Right atrium auricular region (tissue), 2 donors: ENCODE measurements around the gene FANK1. TPM values are rescaled to one million over a fixed set of nuclear protein-coding genes. Genes with fewer than 3 reads are reported as not detected.
"Not testable (repeated sequence)": the region's sequence is repeated elsewhere in the genome, so short reads cannot be mapped to it uniquely, and the experiment has no call there.

Experiments
- DNase-seq: peaks from one replicate; pipeline ENCODE4 v3.0.0-alpha.2; 2019; ENCODE audit warnings: low spot score
- H3K27ac ChIP-seq, 2 donors: fragments of 200-600 bp; sonication (generic); 1 replicate in 1 of 2; 2 replicates in 1 of 2; pipeline ENCODE4 v1.5.1; 2016 to 2019
- H3K27me3 ChIP-seq, 2 donors: fragments of 200-600 bp; sonication (generic); one replicate each; pipeline versions ENCODE4 v1.5.1 to v1.6.0; 2017 to 2019
- H3K36me3 ChIP-seq: fragments of 200-600 bp; sonication (generic); one replicate; pipeline ENCODE4 v1.5.1; 2016
- H3K4me1 ChIP-seq, 2 donors: fragments of 200-600 bp; sonication (generic); one replicate each; pipeline versions ENCODE4 v1.5.1 to v1.6.0; 2017 to 2019
- H3K4me3 ChIP-seq, 2 donors: fragments of 200-600 bp; sonication (generic); 1 replicate in 1 of 2; 2 replicates in 1 of 2; pipeline ENCODE4 v1.5.1; 2017 to 2019; ENCODE audit warnings: mild to moderate bottlenecking in 1 of 2, moderate library complexity in 1 of 2
- H3K9me3 ChIP-seq, 2 donors: fragments of 200-600 bp; sonication (generic); one replicate each; pipeline ENCODE4 v1.5.1; 2019
- CTCF ChIP-seq, 2 donors: fragments of 200-600 bp; sonication (generic); IDR thresholded peaks; one replicate each; pipeline ENCODE4 v1.5.1; 2019; ENCODE audit warnings: antibody characterized with exemption in 2 of 2
- total RNA-seq, 2 donors: library from RNA; depleted of rRNA; stranded (reverse); fragments of >200 nt; gene quantifications; one replicate each; pipeline ENCODE4 v1.1.0, GENCODE V29; 2016

Gene FANK1
- total RNA-seq, 2 donors from 2014 or later: 0.44 to 0.67 TPM

- H3K36me3 ChIP-seq: no peaks in the 10 kb centered on the region
- H3K27me3 ChIP-seq: no peaks in the 10 kb centered on the region
- no peak for DNase-seq
- no peak overlapping the region for H3K4me3 ChIP-seq
- TF ChIP-seq CTCF (IDR thresholded peaks at IDR 0.05): no peak
- H3K27ac ChIP-seq: no peak overlapping the region
- no peaks in the 10 kb centered on the region for H3K9me3 ChIP-seq
- H3K4me1 ChIP-seq: no peaks in the 10 kb centered on the region
These were observed 29.0 kb downstream of the FANK1 start for GRCh38 chr10:125925262-125925834.

- Histone ChIP-seq H3K27me3 (no peaks in the 10 kb centered on the region), H3K4me3 (no peak overlapping the region), H3K4me1 (no peaks in the 10 kb centered on the region), H3K9me3 (no peaks in the 10 kb centered on the region), H3K27ac (no peak overlapping the region), H3K36me3 (no peaks in the 10 kb centered on the region)
- no peak for TF ChIP-seq CTCF (IDR thresholded peaks at IDR 0.05)
- DNase-seq: no peak
These were observed 29.9 kb downstream of the FANK1 start for GRCh38 chr10:125926247-125926646.

- not testable (repeated sequence) for H3K4me1 ChIP-seq, H3K36me3 ChIP-seq, H3K27me3 ChIP-seq, H3K9me3 ChIP-seq, H3K4me3 ChIP-seq, DNase-seq, H3K27ac ChIP-seq
These were observed 30.9 kb downstream of the FANK1 start for GRCh38 chr10:125927265-125927664.

- Histone ChIP-seq H3K9me3 (no peaks in the 10 kb centered on the region), H3K36me3 (no peaks in the 10 kb centered on the region), H3K4me3 (no peak overlapping the region), H3K4me1 (no peaks in the 10 kb centered on the region), H3K27me3 (no peaks in the 10 kb centered on the region), H3K27ac (no peak overlapping the region)
- no peak for TF ChIP-seq CTCF (IDR thresholded peaks at IDR 0.05)
- no peak for DNase-seq
These were observed 32.7 kb downstream of the FANK1 start for GRCh38 chr10:125928928-125929585.

GRCh38 chr10:125929618-125930017 lies 33.3 kb downstream of the FANK1 start:
- H3K27me3 ChIP-seq: no peaks in the 10 kb centered on the region
- no peak for DNase-seq
- H3K36me3 ChIP-seq: no peaks in the 10 kb centered on the region
- no peak overlapping the region for H3K4me3 ChIP-seq
- H3K9me3 ChIP-seq: no peaks in the 10 kb centered on the region
- no peaks in the 10 kb centered on the region for H3K4me1 ChIP-seq
- no peak for TF ChIP-seq CTCF (IDR thresholded peaks at IDR 0.05)
- H3K27ac ChIP-seq: no peak overlapping the region

- Histone ChIP-seq H3K4me3 (no peak overlapping the region), H3K4me1 (no peaks in the 10 kb centered on the region), H3K9me3 (no peaks in the 10 kb centered on the region), H3K27me3 (no peaks in the 10 kb centered on the region), H3K27ac (no peak overlapping the region), H3K36me3 (no peaks in the 10 kb centered on the region)
- TF ChIP-seq CTCF (IDR thresholded peaks at IDR 0.05): no peak
- DNase-seq: no peak
These were observed 37.3 kb downstream of the FANK1 start for GRCh38 chr10:125933693-125934092.
